ENCODE results near the gene PDLIM3. TPM values are rescaled to one million over a fixed set of nuclear protein-coding genes. Genes with fewer than 3 reads are reported as not detected.
A peak's percentile ranks its signal among the peaks of the same experiment; 100 is the strongest.

PDLIM3 gene
- total and polyA plus RNA-seq, 7 donors = 7.9 to 907 (median 568) TPM

DNA sequence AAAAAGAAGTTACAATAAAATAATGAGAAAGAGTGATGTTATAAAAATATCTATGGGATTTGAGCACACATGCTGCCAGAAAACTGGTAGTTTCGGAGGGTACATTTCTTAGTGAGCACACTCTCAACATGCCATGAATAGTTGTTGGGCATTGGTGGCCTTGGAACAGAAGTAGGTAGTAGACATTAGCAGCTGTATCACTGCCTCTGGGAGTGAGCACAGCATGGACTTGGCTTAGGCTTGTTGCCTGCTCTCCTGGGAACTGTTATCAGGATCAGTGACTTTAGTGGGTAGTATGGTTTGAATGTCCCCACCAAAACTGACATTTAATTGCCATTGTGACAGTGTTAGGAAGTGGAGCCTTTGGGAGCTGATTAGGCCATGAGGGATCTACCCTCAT, 13.3 kb upstream of the PDLIM3 start:
- TF ChIP-seq EP300 (IDR thresholded peaks at IDR 0.05) = no peak
- no peak for TF ChIP-seq POLR2A (IDR thresholded peaks at IDR 0.05)
- TF ChIP-seq, protein P1, sequence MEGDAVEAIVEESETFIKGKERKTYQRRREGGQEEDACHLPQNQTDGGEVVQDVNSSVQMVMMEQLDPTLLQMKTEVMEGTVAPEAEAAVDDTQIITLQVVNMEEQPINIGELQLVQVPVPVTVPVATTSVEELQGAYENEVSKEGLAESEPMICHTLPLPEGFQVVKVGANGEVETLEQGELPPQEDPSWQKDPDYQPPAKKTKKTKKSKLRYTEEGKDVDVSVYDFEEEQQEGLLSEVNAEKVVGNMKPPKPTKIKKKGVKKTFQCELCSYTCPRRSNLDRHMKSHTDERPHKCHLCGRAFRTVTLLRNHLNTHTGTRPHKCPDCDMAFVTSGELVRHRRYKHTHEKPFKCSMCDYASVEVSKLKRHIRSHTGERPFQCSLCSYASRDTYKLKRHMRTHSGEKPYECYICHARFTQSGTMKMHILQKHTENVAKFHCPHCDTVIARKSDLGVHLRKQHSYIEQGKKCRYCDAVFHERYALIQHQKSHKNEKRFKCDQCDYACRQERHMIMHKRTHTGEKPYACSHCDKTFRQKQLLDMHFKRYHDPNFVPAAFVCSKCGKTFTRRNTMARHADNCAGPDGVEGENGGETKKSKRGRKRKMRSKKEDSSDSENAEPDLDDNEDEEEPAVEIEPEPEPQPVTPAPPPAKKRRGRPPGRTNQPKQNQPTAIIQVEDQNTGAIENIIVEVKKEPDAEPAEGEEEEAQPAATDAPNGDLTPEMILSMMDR (IDR thresholded peaks at IDR 0.05) = no peak
- no peak for TF ChIP-seq POLR2AphosphoS5 (IDR thresholded peaks at IDR 0.05)
- intact Hi-C loops (cut with DNase I) = no loop called here

DNA sequence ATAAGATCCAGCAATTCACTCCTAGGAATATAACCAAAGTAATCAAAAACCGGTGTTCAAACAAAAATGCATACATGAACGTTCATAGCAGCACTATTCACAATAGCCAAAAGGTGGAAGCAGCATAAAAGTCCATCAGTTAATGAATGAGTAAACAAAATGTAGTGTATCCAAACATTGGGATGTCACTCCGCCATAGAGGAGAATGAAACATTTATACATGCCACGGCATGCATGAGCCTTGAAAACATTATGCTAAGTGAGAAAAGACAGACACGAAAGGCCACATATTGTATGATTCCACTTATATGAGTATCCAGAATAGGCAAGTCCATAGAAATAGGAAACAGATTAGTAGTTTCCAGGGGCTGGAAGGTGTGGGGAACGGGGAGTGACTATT, 11.0 kb upstream of the PDLIM3 start:
- no peak overlapping the region for H3K4me3 ChIP-seq
- no peaks in the 10 kb centered on the region for H3K27me3 ChIP-seq
- peaks cover 0 to 21% (median 12%) of the 10 kb centered on the region in 4 donors for H3K4me1 ChIP-seq
- TF ChIP-seq, protein P1 (IDR thresholded peaks at IDR 0.05) = no peak
- TF ChIP-seq POLR2A (IDR thresholded peaks at IDR 0.05) (no peak), EP300 (IDR thresholded peaks at IDR 0.05) (no peak), POLR2AphosphoS5 (IDR thresholded peaks at IDR 0.05) (no peak)
- 78 to 83% methylated on average over 6 of the region's 6 CpGs for whole genome bisulfite sequencing, 2 donors
- intact Hi-C loops (cut with DNase I) = no loop called here
- H3K27ac ChIP-seq = no peak overlapping the region
- no peaks in the 10 kb centered on the region for H3K36me3 ChIP-seq
- DNase-seq = no peak
- no peaks in the 10 kb centered on the region for H3K9me3 ChIP-seq

More for the DNA sequence above, 13.3 kb upstream of the PDLIM3 start:
- Histone ChIP-seq H3K9me3 (no peaks in the 10 kb centered on the region), H3K27me3 (no peaks in the 10 kb centered on the region), H3K36me3 (no peaks in the 10 kb centered on the region), H3K4me3 (no peak overlapping the region), H3K4me1 (peaks cover 0 to 10% (median 3%) of the 10 kb centered on the region in 4 donors), H3K27ac (no peak overlapping the region)
- WGBS, 2 donors = 93 to 97% methylated on average over 1 of the region's 1 CpG
- DNase-seq = no peak

DNA sequence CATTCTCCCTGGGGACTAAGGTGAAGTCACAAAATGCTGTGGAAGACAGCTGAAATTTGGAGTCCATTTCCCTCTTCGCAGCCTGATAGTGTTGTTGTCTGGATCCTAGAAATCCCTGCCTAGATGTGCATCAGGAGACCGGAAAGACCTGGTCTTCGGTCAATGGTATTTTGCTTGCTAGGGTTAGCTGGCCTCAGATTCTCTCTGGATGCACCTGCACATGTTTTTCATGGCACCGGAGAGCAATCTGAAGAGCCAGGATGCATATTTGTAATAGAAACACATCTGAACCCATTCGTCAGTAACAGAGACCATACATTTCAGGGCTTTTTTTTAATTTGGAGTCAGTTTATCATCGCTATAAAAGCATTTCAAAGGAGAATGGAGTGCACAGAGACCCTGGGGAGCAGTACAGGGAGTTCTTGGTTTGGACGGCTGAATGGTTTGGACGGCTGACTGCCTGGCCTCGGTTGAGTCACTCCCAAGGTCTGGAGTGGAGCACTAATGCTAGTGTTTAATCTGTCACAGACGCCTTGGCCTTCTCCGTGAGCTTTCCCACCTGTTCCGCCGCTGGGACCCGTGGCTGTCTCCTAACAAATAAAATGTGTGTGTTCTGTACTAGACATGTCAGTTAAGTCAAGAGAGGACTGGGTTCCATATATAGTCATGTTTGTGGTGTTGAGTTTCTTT, 7.5 kb upstream of the PDLIM3 start:
- Histone ChIP-seq H3K27me3 (no peaks in the 10 kb centered on the region), H3K27ac (peak overlapping the region; percentile 23 to 79 (median 70)), H3K4me1 (peaks cover 0 to 24% (median 18%) of the 10 kb centered on the region in 4 donors), H3K9me3 (no peaks in the 10 kb centered on the region), H3K4me3 (no peak overlapping the region), H3K36me3 (no peaks in the 10 kb centered on the region)
- WGBS, 2 donors = 79 to 83% methylated on average over 14 of the region's 14 CpGs
- DNase-seq = peak; percentile 88
- TF ChIP-seq POLR2AphosphoS5 (IDR thresholded peaks at IDR 0.05) = peak; percentile 52 to 86 (median 82)
- peak in 2 of 4 donors; percentile 47 to 76 for TF ChIP-seq EP300 (IDR thresholded peaks at IDR 0.05)
- no peak for TF ChIP-seq POLR2A (IDR thresholded peaks at IDR 0.05)
- TF ChIP-seq, protein P1 (IDR thresholded peaks at IDR 0.05) = no peak
- intact Hi-C loops (cut with DNase I) = loop anchor here (5.0 kb wide), 1 partner anchor 40 kb away; no protein-coding TSS in a partner anchor

DNA sequence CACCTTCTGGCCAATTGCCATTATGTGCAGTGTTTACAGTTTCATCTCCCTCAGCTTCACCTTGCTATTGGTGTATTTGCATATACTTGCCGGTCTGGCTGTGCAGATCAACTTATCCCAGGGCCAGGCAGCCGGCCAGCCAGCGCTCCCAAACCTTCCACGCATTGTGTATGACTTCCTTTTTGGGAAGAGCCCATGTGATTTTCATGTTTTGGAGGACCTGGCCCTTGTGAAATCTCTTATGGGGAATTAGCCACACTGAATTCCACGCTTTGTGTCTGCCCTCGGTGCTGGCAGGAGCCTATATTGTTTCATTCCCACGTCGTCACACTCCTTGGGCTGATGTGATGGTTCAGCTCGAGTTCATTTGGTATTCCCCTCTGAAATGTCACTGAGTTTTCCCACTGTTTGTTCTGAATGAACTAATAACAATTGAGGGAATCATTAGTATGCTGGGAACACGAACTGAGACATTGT, 6.0 kb upstream of the PDLIM3 start:
- H3K36me3 ChIP-seq = no peaks in the 10 kb centered on the region
- H3K4me1 ChIP-seq = peaks cover 0 to 29% (median 20%) of the 10 kb centered on the region in 4 donors
- DNase-seq = peak; percentile 77
- H3K4me3 ChIP-seq = no peak overlapping the region
- TF ChIP-seq POLR2AphosphoS5 (IDR thresholded peaks at IDR 0.05) = peak in 1 of 4 donors; percentile 62
- TF ChIP-seq, protein P1 (IDR thresholded peaks at IDR 0.05) = no peak
- no peaks in the 10 kb centered on the region for H3K27me3 ChIP-seq
- H3K9me3 ChIP-seq = no peaks in the 10 kb centered on the region
- 47 to 66% methylated on average over 10 of the region's 10 CpGs for WGBS, 2 donors
- H3K27ac ChIP-seq = peak overlapping the region; percentile 46 to 79 (median 70)
- intact Hi-C loops (cut with DNase I) = loop anchor here (5.0 kb wide), 1 partner anchor 41 kb away; no protein-coding TSS in a partner anchor
